Esophagus squamous epithelium (tissue), 4 donors: ENCODE data around the gene CUEDC1.

Experiments used
- CTCF ChIP-seq, 6 experiments: fragments of 450-650 bp in 4 of 6; fragments of 200-600 bp in 2 of 6; sonication (generic) in 2 of 6; IDR thresholded peaks; one replicate each; pipeline ENCODE4 v1.5.1; 2016 to 2019; ENCODE audit warnings: antibody characterized with exemption in 6 of 6, mild to moderate bottlenecking in 4 of 6, moderate library complexity in 4 of 6
- POLR2A ChIP-seq, 4 donors: fragments of 450-650 bp; IDR thresholded peaks; one replicate each; pipeline ENCODE4 v1.6.1; 2017; ENCODE audit warnings: antibody characterized with exemption in 4 of 4, mild to moderate bottlenecking in 4 of 4, moderate library complexity in 3 of 4

GRCh38 chr17:57864273-57864672 is 90.9 kb downstream of the CUEDC1 start:
- TF ChIP-seq CTCF (IDR thresholded peaks at IDR 0.05): no peak
- TF ChIP-seq POLR2A (IDR thresholded peaks at IDR 0.05): no peak
